ENCODE results near the gene MED17.
A peak's percentile ranks its signal among the peaks of the same experiment; 100 is the strongest.

Gene MED17

DNA sequence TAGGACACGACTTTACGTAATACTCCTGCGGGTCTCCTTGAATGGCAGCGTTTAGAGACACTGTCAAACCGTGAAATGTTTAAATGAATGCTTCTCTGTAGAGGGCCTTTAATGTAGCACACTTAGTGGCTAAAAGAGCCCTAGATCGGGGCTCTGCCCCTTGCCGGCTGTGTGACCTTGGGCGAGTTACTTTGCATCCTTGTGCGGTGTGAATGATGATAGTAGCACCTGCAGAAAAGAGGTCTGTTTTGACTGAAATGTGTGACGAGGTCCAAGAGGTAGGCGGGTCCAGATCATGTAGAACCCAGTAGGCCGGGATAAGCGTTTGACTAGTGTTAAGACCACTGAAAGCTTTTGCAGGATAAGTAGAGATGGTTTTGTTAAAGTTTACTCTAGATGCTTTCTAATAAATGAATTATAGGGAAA, 866 bp downstream of the MED17 start:
- peak overlapping the region; percentile 13 for H3K18ac ChIP-seq (ENCODE audit: low read length)
- H3K4ac ChIP-seq (ENCODE audit: low read depth, low read length): no peak overlapping the region
- no peaks in the 10 kb centered on the region for H3K27me3 ChIP-seq (ENCODE audit: insufficient read depth, low read length, poor library complexity)
- peak overlapping the region; percentile 99 for H3K4me3 ChIP-seq (ENCODE audit: low read length)
- H2AK5ac ChIP-seq (ENCODE audit: low read length): no peak overlapping the region
- H2BK5ac ChIP-seq (ENCODE audit: low read length): peak overlapping the region; percentile 24
- peak overlapping the region; percentile 100 for H3K9ac ChIP-seq (ENCODE audit: low read length)
- no CpG with 5 or more reads among the region's 13 CpGs for WGBS (ENCODE audit: extremely low coverage, insufficient coverage, low lambda C conversion rate)
- no peaks in the 10 kb centered on the region for H3K36me3 ChIP-seq (ENCODE audit: control insufficient read depth, insufficient read depth, low read length)
- H3K4me2 ChIP-seq (ENCODE audit: low read length): peak overlapping the region; percentile 89
- no peak overlapping the region for H2BK15ac ChIP-seq (replicated peaks; ENCODE audit: low read depth)
- H2BK120ac ChIP-seq (ENCODE audit: low read depth, low read length): no peak overlapping the region
- peak overlapping the region; percentile 100 for H3K56ac ChIP-seq (ENCODE audit: low read length)
- peaks cover 44% of the 10 kb centered on the region for H3K79me2 ChIP-seq (ENCODE audit: control insufficient read depth, insufficient read depth, low read length)
- H3K23ac ChIP-seq (ENCODE audit: low read length): peak overlapping the region; percentile 51
- no peak overlapping the region for H4K8ac ChIP-seq (ENCODE audit: low read depth, low read length)
- peak overlapping the region; percentile 97 for H3K27ac ChIP-seq (ENCODE audit: low read depth, low read length)
- H4K5ac ChIP-seq (ENCODE audit: low read length): no peak overlapping the region
- DNase-seq: no peak
- no peaks in the 10 kb centered on the region for H3K4me1 ChIP-seq (ENCODE audit: control insufficient read depth, low read depth, low read length)
- H3K79me1 ChIP-seq (ENCODE audit: low read length): peaks cover 2% of the 10 kb centered on the region

GRCh38 chr11:93791493-93791892, 7.4 kb downstream of the MED17 start:
- Histone ChIP-seq H2BK120ac (ENCODE audit: low read depth, low read length) (no peak overlapping the region), H3K18ac (ENCODE audit: low read length) (no peak overlapping the region), H3K4ac (ENCODE audit: low read depth, low read length) (no peak overlapping the region), H3K56ac (ENCODE audit: low read length) (no peak overlapping the region), H2AK5ac (ENCODE audit: low read length) (no peak overlapping the region), H3K27ac (ENCODE audit: low read depth, low read length) (no peak overlapping the region), H4K8ac (ENCODE audit: low read depth, low read length) (no peak overlapping the region), H3K79me2 (ENCODE audit: control insufficient read depth, insufficient read depth, low read length) (peaks cover 27% of the 10 kb centered on the region), H3K23ac (ENCODE audit: low read length) (no peak overlapping the region), H3K4me3 (ENCODE audit: low read length) (no peak overlapping the region), H3K36me3 (ENCODE audit: control insufficient read depth, insufficient read depth, low read length) (peaks cover 5% of the 10 kb centered on the region), H3K79me1 (ENCODE audit: low read length) (peaks cover 6% of the 10 kb centered on the region), H3K4me2 (ENCODE audit: low read length) (no peak overlapping the region), H2BK15ac (replicated peaks; ENCODE audit: low read depth) (no peak overlapping the region), H3K27me3 (ENCODE audit: insufficient read depth, low read length, poor library complexity) (no peaks in the 10 kb centered on the region), H4K5ac (ENCODE audit: low read length) (no peak overlapping the region), H3K9ac (ENCODE audit: low read length) (no peak overlapping the region), H2BK5ac (ENCODE audit: low read length) (no peak overlapping the region), H3K4me1 (ENCODE audit: control insufficient read depth, low read depth, low read length) (no peaks in the 10 kb centered on the region)
- no peak for DNase-seq
- no CpG with 5 or more reads among the region's 5 CpGs for WGBS (ENCODE audit: extremely low coverage, insufficient coverage, low lambda C conversion rate)

DNA sequence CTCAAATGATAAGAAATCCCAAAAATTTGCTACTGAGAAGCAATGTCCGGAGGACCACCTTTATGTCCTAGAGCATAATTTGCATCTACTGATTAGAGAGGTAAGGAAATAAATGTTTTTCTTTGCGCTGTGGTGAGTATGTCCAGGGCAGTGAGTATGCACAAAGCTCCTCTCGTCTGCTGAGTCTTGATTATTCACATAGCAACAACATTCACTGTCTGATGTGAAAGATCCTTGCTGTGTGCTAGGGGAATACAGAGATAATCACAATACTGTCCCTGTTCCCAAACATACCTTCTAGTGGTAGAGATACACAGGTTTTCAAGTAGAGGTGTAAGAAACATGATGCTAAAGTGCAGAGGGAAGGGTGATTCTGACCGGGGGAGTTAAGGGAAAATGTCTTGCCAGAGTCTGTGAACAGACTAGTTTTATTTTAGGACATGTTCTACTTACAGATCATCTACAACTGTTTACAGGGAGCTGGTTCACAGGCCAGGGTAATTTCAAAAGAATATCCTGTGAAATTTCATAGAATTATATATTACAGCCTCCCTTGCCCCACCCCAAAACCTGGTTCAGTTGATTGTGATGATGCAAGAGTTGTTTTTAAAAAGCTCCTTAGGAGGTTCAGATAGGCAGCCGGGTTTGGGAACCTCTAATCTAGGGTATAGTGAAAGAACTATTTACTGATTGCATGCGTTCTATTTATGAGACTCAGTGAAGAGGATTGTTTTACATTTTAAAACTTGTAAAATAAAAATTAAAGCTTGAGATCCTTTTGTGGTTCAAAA, 12.6 kb downstream of the MED17 start:
- peaks cover 7% of the 10 kb centered on the region for H3K36me3 ChIP-seq (ENCODE audit: control insufficient read depth, insufficient read depth, low read length)
- no peak for DNase-seq
- no peak overlapping the region for H2BK5ac ChIP-seq (ENCODE audit: low read length)

GRCh38 chr11:93801366-93801765, 17.3 kb downstream of the MED17 start:
- Histone ChIP-seq H3K4me3 (ENCODE audit: low read length) (no peak overlapping the region), H4K8ac (ENCODE audit: low read depth, low read length) (no peak overlapping the region), H3K36me3 (ENCODE audit: control insufficient read depth, insufficient read depth, low read length) (peaks cover 14% of the 10 kb centered on the region), H2BK120ac (ENCODE audit: low read depth, low read length) (no peak overlapping the region), H3K79me2 (ENCODE audit: control insufficient read depth, insufficient read depth, low read length) (peaks cover 6% of the 10 kb centered on the region), H3K4me2 (ENCODE audit: low read length) (no peak overlapping the region), H3K18ac (ENCODE audit: low read length) (no peak overlapping the region), H3K4ac (ENCODE audit: low read depth, low read length) (no peak overlapping the region), H3K79me1 (ENCODE audit: low read length) (peaks cover 7% of the 10 kb centered on the region), H3K27ac (ENCODE audit: low read depth, low read length) (no peak overlapping the region), H3K27me3 (ENCODE audit: insufficient read depth, low read length, poor library complexity) (no peaks in the 10 kb centered on the region), H3K23ac (ENCODE audit: low read length) (no peak overlapping the region), H3K4me1 (ENCODE audit: control insufficient read depth, low read depth, low read length) (no peaks in the 10 kb centered on the region), H4K5ac (ENCODE audit: low read length) (no peak overlapping the region), H2AK5ac (ENCODE audit: low read length) (no peak overlapping the region), H2BK15ac (replicated peaks; ENCODE audit: low read depth) (no peak overlapping the region), H3K56ac (ENCODE audit: low read length) (no peak overlapping the region), H2BK5ac (ENCODE audit: low read length) (no peak overlapping the region), H3K9ac (ENCODE audit: low read length) (no peak overlapping the region)
- WGBS (ENCODE audit: extremely low coverage, insufficient coverage, low lambda C conversion rate): no CpG with 5 or more reads among the region's 2 CpGs
- no peak for DNase-seq

More for the DNA sequence above, 12.6 kb downstream of the MED17 start:
- Histone ChIP-seq H4K8ac (ENCODE audit: low read depth, low read length) (no peak overlapping the region), H3K18ac (ENCODE audit: low read length) (no peak overlapping the region), H3K4me3 (ENCODE audit: low read length) (no peak overlapping the region), H3K27ac (ENCODE audit: low read depth, low read length) (no peak overlapping the region), H3K23ac (ENCODE audit: low read length) (no peak overlapping the region), H3K4me2 (ENCODE audit: low read length) (no peak overlapping the region), H3K56ac (ENCODE audit: low read length) (no peak overlapping the region), H3K9ac (ENCODE audit: low read length) (no peak overlapping the region), H3K79me2 (ENCODE audit: control insufficient read depth, insufficient read depth, low read length) (peaks cover 8% of the 10 kb centered on the region), H3K4me1 (ENCODE audit: control insufficient read depth, low read depth, low read length) (no peaks in the 10 kb centered on the region), H3K27me3 (ENCODE audit: insufficient read depth, low read length, poor library complexity) (no peaks in the 10 kb centered on the region), H3K4ac (ENCODE audit: low read depth, low read length) (no peak overlapping the region), H2BK15ac (replicated peaks; ENCODE audit: low read depth) (no peak overlapping the region), H2AK5ac (ENCODE audit: low read length) (no peak overlapping the region), H3K79me1 (ENCODE audit: low read length) (peaks cover 5% of the 10 kb centered on the region), H4K5ac (ENCODE audit: low read length) (no peak overlapping the region), H2BK120ac (ENCODE audit: low read depth, low read length) (no peak overlapping the region)
- no CpG with 5 or more reads among the region's 6 CpGs for WGBS (ENCODE audit: extremely low coverage, insufficient coverage, low lambda C conversion rate)

DNA sequence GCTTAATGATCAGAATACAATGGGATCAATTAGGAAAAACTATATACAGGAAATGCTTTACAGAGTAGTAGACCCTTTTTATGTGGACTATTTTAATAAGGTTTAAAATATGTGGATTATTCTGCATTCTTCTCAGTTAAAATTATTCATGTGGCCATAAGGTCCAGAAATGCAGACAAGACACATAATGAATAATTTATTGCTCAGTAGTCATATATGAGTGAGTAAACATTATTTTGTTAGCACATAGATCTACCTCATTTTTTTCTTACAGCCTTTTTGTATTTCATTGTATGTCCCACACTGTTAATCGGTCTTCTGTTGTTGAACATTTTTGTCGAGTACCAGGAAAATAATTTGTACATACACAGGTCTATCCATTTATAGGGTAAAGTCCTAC, 20.8 kb downstream of the MED17 start:
- Histone ChIP-seq H3K4me2 (ENCODE audit: low read length) (no peak overlapping the region), H4K5ac (ENCODE audit: low read length) (no peak overlapping the region), H3K18ac (ENCODE audit: low read length) (no peak overlapping the region), H3K79me1 (ENCODE audit: low read length) (peaks cover 4% of the 10 kb centered on the region), H3K36me3 (ENCODE audit: control insufficient read depth, insufficient read depth, low read length) (peaks cover 18% of the 10 kb centered on the region), H4K8ac (ENCODE audit: low read depth, low read length) (no peak overlapping the region), H3K27ac (ENCODE audit: low read depth, low read length) (no peak overlapping the region), H3K56ac (ENCODE audit: low read length) (no peak overlapping the region), H3K4ac (ENCODE audit: low read depth, low read length) (no peak overlapping the region), H3K27me3 (ENCODE audit: insufficient read depth, low read length, poor library complexity) (no peaks in the 10 kb centered on the region), H2BK120ac (ENCODE audit: low read depth, low read length) (no peak overlapping the region), H3K4me1 (ENCODE audit: control insufficient read depth, low read depth, low read length) (peaks cover 2% of the 10 kb centered on the region), H2AK5ac (ENCODE audit: low read length) (no peak overlapping the region), H2BK15ac (replicated peaks; ENCODE audit: low read depth) (no peak overlapping the region), H3K9ac (ENCODE audit: low read length) (no peak overlapping the region), H3K79me2 (ENCODE audit: control insufficient read depth, insufficient read depth, low read length) (peaks cover 1% of the 10 kb centered on the region), H3K23ac (ENCODE audit: low read length) (no peak overlapping the region), H3K4me3 (ENCODE audit: low read length) (no peak overlapping the region), H2BK5ac (ENCODE audit: low read length) (no peak overlapping the region)
- no peak for DNase-seq
- WGBS (ENCODE audit: extremely low coverage, insufficient coverage, low lambda C conversion rate): no CpG with 5 or more reads among the region's 2 CpGs

DNA sequence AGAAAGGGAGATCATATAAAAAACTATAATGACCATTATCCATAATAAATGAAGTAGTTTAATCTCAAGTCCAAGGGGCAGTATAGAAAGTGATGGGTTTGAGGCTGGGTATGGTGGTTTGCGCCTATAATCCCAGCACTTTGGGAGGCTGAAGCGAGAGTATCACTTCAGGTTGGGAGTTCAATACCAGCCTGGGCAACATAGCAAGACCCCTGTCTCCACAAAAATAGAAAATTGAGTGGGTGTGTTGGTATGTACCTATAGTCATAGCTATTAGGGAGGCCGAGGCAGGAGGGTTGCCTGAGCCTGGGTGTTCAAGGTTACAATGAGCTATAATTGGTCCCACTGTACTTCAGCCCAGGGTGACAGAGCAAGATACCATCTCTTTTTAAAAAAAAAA, 23.9 kb downstream of the MED17 start:
- Histone ChIP-seq H3K4me3 (ENCODE audit: low read length) (no peak overlapping the region), H3K9ac (ENCODE audit: low read length) (no peak overlapping the region), H2BK15ac (replicated peaks; ENCODE audit: low read depth) (no peak overlapping the region), H3K23ac (ENCODE audit: low read length) (no peak overlapping the region), H2AK5ac (ENCODE audit: low read length) (no peak overlapping the region), H2BK5ac (ENCODE audit: low read length) (no peak overlapping the region), H3K27me3 (ENCODE audit: insufficient read depth, low read length, poor library complexity) (no peaks in the 10 kb centered on the region), H3K27ac (ENCODE audit: low read depth, low read length) (no peak overlapping the region), H3K79me2 (ENCODE audit: control insufficient read depth, insufficient read depth, low read length) (no peaks in the 10 kb centered on the region), H4K8ac (ENCODE audit: low read depth, low read length) (no peak overlapping the region), H2BK120ac (ENCODE audit: low read depth, low read length) (no peak overlapping the region), H3K79me1 (ENCODE audit: low read length) (peaks cover 4% of the 10 kb centered on the region), H3K18ac (ENCODE audit: low read length) (no peak overlapping the region), H3K4me2 (ENCODE audit: low read length) (no peak overlapping the region), H4K5ac (ENCODE audit: low read length) (no peak overlapping the region), H3K56ac (ENCODE audit: low read length) (no peak overlapping the region), H3K4ac (ENCODE audit: low read depth, low read length) (no peak overlapping the region), H3K4me1 (ENCODE audit: control insufficient read depth, low read depth, low read length) (peaks cover 2% of the 10 kb centered on the region), H3K36me3 (ENCODE audit: control insufficient read depth, insufficient read depth, low read length) (peaks cover 17% of the 10 kb centered on the region)
- DNase-seq: no peak
- WGBS (ENCODE audit: extremely low coverage, insufficient coverage, low lambda C conversion rate): no CpG with 5 or more reads among the region's 3 CpGs

Data from mesendoderm (in vitro differentiated cells).